Epithelial cell of proximal tubule (primary cell): Measurements from ENCODE around the gene CENPA. TPM values are rescaled to one million over a fixed set of nuclear protein-coding genes. Genes with fewer than 3 reads are reported as not detected.
A peak's percentile ranks its signal among the peaks of the same experiment; 100 is the strongest.

Source experiments
- DNase-seq: peaks from one replicate; pipeline ENCODE4 v3.0.0-alpha.2; 2011; ENCODE audit warnings: low read depth
- H3K4me3 ChIP-seq: 2 replicates; pipeline ENCODE4 v1.5.1; 2011; ENCODE audit warnings: low read depth, mild to moderate bottlenecking, low read length
- total RNA-seq: library from RNA; depleted of rRNA; stranded (reverse); fragments of >200 nt; gene quantifications from 2 replicates; pipeline ENCODE4 v1.2.3, GENCODE V29; 2015
- TF ChIP-seq, protein P1 (sequence below): conservative IDR thresholded peaks from 2 replicates; pipeline ENCODE4 v1.5.1; 2012; ENCODE audit warnings: low read depth, mild to moderate bottlenecking, low read length

The CENPA gene
- total RNA-seq, 1 donor from 2014 or later: 24.4 TPM

DNA sequence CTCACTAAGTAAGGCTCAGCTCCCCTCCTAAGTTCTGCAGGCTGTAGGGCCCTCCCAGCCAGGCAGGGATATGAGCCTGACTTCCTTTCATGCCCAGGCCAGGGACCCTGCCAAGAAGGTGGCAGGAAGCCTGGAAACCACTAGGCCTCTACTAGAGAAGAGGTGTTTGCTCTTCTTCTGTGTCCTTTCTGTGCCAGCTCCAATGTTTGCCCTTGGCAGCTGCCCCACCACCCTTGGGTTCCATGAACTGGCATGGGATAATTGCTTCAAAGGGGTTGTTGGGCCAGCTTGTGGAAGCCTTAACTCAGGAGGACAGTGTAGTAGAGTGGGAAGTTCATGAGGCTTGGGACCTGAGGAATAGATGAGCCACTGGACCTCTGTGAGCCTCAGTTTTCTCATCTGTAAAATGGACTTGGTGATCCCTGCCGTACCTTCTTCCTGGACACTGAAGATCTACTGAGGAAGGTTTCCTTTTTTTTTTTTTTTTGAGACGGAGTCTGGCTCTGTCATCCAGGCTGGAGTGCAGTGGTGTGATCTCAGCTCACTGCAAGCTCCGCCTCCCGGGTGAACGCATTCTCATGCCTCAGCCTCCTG is 17.9 kb upstream of the CENPA start:
- no peak overlapping the region for H3K4me3 ChIP-seq
- DNase-seq: no peak
- TF ChIP-seq, protein P1, sequence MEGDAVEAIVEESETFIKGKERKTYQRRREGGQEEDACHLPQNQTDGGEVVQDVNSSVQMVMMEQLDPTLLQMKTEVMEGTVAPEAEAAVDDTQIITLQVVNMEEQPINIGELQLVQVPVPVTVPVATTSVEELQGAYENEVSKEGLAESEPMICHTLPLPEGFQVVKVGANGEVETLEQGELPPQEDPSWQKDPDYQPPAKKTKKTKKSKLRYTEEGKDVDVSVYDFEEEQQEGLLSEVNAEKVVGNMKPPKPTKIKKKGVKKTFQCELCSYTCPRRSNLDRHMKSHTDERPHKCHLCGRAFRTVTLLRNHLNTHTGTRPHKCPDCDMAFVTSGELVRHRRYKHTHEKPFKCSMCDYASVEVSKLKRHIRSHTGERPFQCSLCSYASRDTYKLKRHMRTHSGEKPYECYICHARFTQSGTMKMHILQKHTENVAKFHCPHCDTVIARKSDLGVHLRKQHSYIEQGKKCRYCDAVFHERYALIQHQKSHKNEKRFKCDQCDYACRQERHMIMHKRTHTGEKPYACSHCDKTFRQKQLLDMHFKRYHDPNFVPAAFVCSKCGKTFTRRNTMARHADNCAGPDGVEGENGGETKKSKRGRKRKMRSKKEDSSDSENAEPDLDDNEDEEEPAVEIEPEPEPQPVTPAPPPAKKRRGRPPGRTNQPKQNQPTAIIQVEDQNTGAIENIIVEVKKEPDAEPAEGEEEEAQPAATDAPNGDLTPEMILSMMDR: no peak

- no peak overlapping the region for H3K4me3 ChIP-seq
- DNase-seq: no peak
- TF ChIP-seq, protein P1: no peak
Measured at GRCh38 chr2:26768759-26769088, 17.1 kb upstream of the CENPA start.

DNA sequence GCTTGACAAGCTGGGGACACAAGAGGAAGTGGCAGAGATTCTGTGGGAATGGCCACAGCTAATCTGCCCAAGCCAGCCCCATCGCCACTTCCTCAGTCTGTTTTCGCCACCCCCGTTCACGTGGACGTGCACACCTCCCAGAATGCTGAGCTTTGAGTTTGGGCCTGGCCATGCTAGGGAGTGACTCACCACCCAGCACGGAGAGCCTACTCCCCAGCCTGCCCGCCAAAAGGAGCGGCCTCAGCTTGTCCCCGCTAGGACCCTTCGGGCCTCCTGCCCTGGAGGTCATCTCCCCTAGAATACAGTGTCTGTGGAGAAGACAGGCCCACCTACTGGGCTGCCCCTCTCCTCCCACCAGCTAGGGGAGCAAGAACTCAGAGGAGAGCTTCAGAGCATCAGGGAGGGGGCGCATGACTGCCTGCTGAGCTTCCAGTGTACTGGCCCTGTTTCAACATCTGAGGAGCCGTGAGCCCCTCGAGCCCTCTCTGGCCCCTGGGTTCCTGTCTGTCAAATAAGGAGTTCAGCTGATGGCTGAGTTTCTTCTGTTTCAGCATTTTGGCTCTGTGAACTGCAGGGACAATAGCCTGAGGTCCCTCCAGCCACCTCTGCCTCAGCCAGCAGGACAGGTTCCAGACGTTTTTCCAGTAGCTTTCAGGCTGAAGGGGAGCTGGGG is 16.6 kb upstream of the CENPA start:
- DNase-seq: no peak
- no peak overlapping the region for H3K4me3 ChIP-seq
- TF ChIP-seq, protein P1: no peak

DNA sequence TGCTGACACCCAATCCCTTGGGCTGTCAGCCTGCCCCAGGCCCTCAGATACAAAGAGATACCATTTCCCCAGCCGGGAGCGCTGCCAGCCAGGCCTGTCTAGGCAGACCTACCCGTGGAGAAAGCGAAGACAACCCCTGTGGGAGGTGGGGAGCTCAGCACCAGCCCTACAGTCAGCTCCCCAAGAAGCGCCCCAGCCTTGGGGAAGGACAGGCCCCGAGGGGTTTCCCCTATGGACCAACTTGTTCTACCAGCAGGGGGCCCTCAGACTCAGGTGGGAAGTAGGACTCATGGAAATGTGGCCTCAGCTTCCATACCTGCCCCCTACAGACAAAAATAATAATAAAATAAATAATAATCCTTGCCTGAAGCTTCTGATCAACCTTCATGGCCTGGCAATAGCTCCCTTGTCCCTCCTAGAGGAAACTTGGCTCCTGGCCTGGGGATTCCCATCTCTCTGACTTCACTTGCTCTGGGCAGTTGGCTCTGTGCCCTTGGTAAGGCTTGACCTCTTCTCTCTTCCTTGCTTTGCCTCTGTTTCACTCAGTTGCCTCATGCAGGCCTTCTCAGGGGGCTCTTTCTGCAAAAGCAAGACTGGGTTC is 14.8 kb upstream of the CENPA start:
- peak; percentile 68 for DNase-seq
- H3K4me3 ChIP-seq: no peak overlapping the region
- TF ChIP-seq, protein P1: peak; percentile 55

DNA sequence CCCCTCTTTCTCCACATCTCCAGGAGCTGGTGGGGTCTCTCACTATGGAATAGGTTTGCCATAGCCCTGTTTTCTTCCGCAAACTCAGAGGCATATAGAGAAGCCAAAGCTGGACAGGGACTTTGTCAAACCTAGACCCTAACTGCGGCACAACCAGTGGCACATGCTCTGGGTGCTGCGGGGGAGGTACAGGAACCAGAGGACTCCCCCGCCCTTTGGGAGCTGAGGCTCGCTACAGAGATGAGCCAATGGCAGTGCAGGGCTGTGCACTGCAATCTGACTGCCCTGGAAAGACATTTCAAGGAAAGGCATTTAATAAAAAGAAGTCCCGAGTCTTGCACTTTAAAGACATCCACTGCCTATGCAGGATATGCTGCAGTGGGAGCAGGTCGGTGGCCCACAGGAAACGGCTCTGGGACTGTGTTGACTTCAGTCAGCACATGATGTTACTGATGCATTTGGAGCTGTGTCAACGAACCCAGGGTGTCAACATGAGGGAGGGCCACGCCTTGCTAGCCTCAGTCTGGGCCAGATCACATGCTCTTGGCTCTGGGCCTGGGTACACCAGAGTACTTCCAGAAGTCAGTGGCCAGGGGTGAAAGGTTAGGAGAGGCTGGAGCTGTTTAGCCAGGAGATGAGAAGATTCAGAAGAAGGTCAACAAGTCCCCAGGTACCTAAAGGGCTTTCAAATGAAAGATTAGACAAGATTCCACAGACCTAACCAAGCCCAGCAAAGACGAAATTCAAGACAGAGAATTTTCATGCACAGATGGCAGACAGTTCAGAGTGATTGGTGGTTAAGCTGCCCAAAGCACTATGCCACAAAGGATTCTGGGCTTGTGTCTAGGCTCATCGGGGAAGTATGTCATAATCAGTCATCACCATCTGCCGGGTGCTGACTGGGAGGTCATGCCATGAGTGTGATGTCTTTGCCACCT is 13.5 kb upstream of the CENPA start:
- peak; percentile 76 for DNase-seq
- H3K4me3 ChIP-seq: no peak overlapping the region
- TF ChIP-seq, protein P1: no peak

DNA sequence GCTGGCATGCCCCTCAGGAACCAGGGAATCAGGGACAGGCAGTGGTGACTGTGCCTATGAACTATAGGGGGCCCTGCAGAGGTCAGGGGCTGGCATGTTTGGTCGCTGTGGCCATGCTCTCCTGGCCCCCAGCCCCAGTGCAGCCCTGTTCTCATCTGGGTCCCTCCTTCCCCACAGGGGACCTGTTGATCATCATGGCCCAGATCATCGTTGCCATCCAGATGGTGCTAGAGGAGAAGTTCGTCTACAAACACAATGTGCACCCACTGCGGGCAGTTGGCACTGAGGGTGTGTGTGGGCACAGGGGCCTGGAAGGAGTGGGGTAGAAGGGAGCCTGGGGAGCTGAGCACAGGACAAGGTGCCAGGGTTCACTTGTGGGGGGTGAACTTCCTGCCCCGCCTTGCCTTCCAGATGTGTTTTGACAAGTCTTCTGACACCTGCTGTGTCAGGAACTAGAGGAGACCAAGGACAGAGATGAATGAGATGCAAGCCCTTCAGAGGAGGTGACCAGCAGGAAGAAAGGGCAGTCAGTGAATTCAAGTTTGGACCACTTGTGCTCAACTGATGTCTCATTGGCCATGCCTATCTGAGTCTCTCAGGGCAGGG is 9.6 kb upstream of the CENPA start:
- TF ChIP-seq, protein P1: no peak
- H3K4me3 ChIP-seq: no peak overlapping the region
- no peak for DNase-seq
